C4-2B (cell line): ENCODE measurements around the gene CAMTA1.

ENCODE experiments used
- ZFX ChIP-seq: fragments of 450-650 bp; IDR thresholded peaks from 2 replicates; pipeline ENCODE4 v1.6.1; 2017
- TF ChIP-seq, protein P1 (sequence below): fragments of 450-650 bp; conservative IDR thresholded peaks from 2 replicates; pipeline ENCODE4 v1.5.1; 2017; ENCODE audit warnings: mild to moderate bottlenecking

GRCh38 chr1:7810395-7810794, 1025.1 kb downstream of the CAMTA1 start:
- TF ChIP-seq, protein P1, sequence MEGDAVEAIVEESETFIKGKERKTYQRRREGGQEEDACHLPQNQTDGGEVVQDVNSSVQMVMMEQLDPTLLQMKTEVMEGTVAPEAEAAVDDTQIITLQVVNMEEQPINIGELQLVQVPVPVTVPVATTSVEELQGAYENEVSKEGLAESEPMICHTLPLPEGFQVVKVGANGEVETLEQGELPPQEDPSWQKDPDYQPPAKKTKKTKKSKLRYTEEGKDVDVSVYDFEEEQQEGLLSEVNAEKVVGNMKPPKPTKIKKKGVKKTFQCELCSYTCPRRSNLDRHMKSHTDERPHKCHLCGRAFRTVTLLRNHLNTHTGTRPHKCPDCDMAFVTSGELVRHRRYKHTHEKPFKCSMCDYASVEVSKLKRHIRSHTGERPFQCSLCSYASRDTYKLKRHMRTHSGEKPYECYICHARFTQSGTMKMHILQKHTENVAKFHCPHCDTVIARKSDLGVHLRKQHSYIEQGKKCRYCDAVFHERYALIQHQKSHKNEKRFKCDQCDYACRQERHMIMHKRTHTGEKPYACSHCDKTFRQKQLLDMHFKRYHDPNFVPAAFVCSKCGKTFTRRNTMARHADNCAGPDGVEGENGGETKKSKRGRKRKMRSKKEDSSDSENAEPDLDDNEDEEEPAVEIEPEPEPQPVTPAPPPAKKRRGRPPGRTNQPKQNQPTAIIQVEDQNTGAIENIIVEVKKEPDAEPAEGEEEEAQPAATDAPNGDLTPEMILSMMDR: no peak
- no peak for TF ChIP-seq ZFX
